Fibroblast of skin of scalp (primary cell): ENCODE results near the gene PDGFA.
"Not testable (repeated sequence)": the region's sequence is repeated elsewhere in the genome, so short reads cannot be mapped to it uniquely, and the experiment has no call there.

Experiments
- DNase-seq: peaks from one replicate; pipeline ENCODE4 v3.0.0-alpha.2; 2013

The PDGFA gene

GRCh38 chr7:552151-552867 lies 32.7 kb upstream of the PDGFA start:
- not testable (repeated sequence) for DNase-seq

- not testable (repeated sequence) for DNase-seq
These were observed 31.9 kb upstream of the PDGFA start for GRCh38 chr7:551615-551970.

GRCh38 chr7:550881-551614 lies 31.4 kb upstream of the PDGFA start:
- DNase-seq: no peak

- no peak for DNase-seq
These were observed 30.4 kb upstream of the PDGFA start for GRCh38 chr7:549891-550625.

GRCh38 chr7:549066-549890 lies 29.6 kb upstream of the PDGFA start:
- no peak for DNase-seq

- DNase-seq: no peak
These were observed 28.8 kb upstream of the PDGFA start for GRCh38 chr7:548401-548800.

- no peak for DNase-seq
These were observed 25.8 kb upstream of the PDGFA start for GRCh38 chr7:545470-545869.

GRCh38 chr7:544338-545221 lies 24.9 kb upstream of the PDGFA start:
- DNase-seq: no peak

GRCh38 chr7:543501-544337 lies 24.1 kb upstream of the PDGFA start:
- no peak for DNase-seq

GRCh38 chr7:542713-543500 lies 23.3 kb upstream of the PDGFA start:
- peak; percentile 91 for DNase-seq

- DNase-seq: no peak
These were observed 22.6 kb upstream of the PDGFA start for GRCh38 chr7:542131-542712.

GRCh38 chr7:541661-542060 lies 22.0 kb upstream of the PDGFA start:
- no peak for DNase-seq

- no peak for DNase-seq
These were observed 21.4 kb upstream of the PDGFA start for GRCh38 chr7:540997-541396.

- no peak for DNase-seq
These were observed 20.9 kb upstream of the PDGFA start for GRCh38 chr7:540579-540978.

- DNase-seq: peak; percentile 84
These were observed 20.2 kb upstream of the PDGFA start for GRCh38 chr7:539731-540411.

GRCh38 chr7:538764-539685 lies 19.4 kb upstream of the PDGFA start:
- DNase-seq: no peak

GRCh38 chr7:537911-538634 lies 18.4 kb upstream of the PDGFA start:
- DNase-seq: peak; percentile 97
